Measurements from ENCODE around the gene ITGA1.

- TF ChIP-seq CTCF (optimal IDR thresholded peaks at IDR 0.05 in 1 of 3, IDR thresholded peaks at IDR 0.05 in 1 of 3, conservative IDR thresholded peaks at IDR 0.05 in 1 of 3; ENCODE audit: extremely low read depth in 1 of 3, insufficient read depth in 2 of 3, low read length in 3 of 3) (no peak), EZH2 (IDR thresholded peaks at IDR 0.05; ENCODE audit: low read length) (no peak)
Measured at GRCh38 chr5:53002491-53002890, 214.8 kb downstream of the ITGA1 start.
